Astrocyte (in vitro differentiated cells and primary cell): ENCODE data around the gene NIPAL3.

Experiments used
- EZH2 ChIP-seq: IDR thresholded peaks from 2 replicates; pipeline ENCODE4 v1.6.1; 2012; ENCODE audit warnings: mild to moderate bottlenecking, low read length, inconsistent platforms; ENCODE audit not compliant: insufficient read depth
- TF ChIP-seq, protein P1 (sequence below): IDR thresholded peaks from 2 replicates; pipeline ENCODE4 v1.5.1; 2011; ENCODE audit warnings: low read depth, mild to moderate bottlenecking, inconsistent platforms, low read length, moderate library complexity; ENCODE audit not compliant: insufficient read depth

DNA sequence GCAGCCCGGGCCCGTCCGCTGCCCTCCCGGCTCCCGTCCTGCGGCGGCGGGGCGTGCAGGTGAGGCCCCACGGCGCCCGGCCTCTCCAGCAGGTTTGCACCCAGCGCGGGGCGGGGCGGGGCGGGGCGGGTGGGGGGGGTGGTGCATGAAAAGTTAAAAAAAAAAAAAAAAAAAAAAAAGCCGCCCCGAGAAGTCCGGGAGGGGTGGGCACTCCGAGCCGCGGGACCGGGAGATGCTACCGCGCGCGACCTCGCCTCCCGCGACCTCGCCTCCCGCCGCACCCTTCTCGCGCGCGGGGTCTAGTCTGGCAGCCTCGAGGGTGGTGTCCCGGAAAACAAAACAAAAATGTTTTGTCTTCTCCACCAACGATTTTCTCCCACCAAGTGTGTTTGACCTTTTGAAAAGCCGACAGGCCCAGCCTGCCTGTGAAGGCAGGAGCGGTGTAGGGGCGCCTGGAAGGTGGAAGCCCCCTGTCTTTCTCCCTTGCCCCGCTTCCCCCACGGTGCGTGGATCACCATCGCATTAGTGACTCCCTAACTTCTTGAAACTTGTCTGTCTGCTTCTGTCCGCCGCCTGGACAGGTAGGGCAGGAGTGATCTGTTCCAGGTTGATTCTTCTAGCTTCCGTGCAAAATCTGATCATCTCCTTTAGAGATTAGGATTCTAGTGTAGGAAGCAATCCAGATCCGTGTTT, 87.6 kb downstream of the NIPAL3 start:
- TF ChIP-seq, protein P1, sequence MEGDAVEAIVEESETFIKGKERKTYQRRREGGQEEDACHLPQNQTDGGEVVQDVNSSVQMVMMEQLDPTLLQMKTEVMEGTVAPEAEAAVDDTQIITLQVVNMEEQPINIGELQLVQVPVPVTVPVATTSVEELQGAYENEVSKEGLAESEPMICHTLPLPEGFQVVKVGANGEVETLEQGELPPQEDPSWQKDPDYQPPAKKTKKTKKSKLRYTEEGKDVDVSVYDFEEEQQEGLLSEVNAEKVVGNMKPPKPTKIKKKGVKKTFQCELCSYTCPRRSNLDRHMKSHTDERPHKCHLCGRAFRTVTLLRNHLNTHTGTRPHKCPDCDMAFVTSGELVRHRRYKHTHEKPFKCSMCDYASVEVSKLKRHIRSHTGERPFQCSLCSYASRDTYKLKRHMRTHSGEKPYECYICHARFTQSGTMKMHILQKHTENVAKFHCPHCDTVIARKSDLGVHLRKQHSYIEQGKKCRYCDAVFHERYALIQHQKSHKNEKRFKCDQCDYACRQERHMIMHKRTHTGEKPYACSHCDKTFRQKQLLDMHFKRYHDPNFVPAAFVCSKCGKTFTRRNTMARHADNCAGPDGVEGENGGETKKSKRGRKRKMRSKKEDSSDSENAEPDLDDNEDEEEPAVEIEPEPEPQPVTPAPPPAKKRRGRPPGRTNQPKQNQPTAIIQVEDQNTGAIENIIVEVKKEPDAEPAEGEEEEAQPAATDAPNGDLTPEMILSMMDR, result no peak
- no peak for TF ChIP-seq EZH2
